Measurements from ENCODE around the gene TTLL8. TPM values are rescaled to one million over a fixed set of nuclear protein-coding genes. Genes with fewer than 3 reads are reported as not detected.

TTLL8 gene
- total RNA-seq, 1 experiment from 2014 or later = not detected

- CTCF ChIA-PET = no interaction called here
- POLR2A ChIA-PET = no interaction called here
Observed at GRCh38 chr22:49973018-49973961, 84.8 kb downstream of the TTLL8 start.

More at GRCh38 chr22:49973018-49973961, 84.8 kb downstream of the TTLL8 start:
- ATAC-seq = no peak
- peaks cover 8% of the 10 kb centered on the region for H3K27me3 Mint-ChIP-seq (ENCODE audit: low read depth)
- H3K4me3 Mint-ChIP-seq = no peak overlapping the region
- peaks cover 6% of the 10 kb centered on the region for H3K4me1 Mint-ChIP-seq
- no peak overlapping the region for H3K27ac Mint-ChIP-seq
- no peak for TF ChIP-seq JAZF1 (CRISPR knock-in tag; IDR thresholded peaks at IDR 0.05)
- no peak for TF ChIP-seq IRF1 (CRISPR knock-in tag; IDR thresholded peaks at IDR 0.05)
- no peak for TF ChIP-seq STAT6 (CRISPR knock-in tag; conservative IDR thresholded peaks at IDR 0.05; ENCODE audit: low read depth)
- no peak for TF ChIP-seq ZBTB43 (CRISPR knock-in tag; IDR thresholded peaks at IDR 0.05)
- TF ChIP-seq TEAD1 (CRISPR knock-in tag; IDR thresholded peaks at IDR 0.05) = no peak
- no peak for TF ChIP-seq SMAD4 (CRISPR knock-in tag; IDR thresholded peaks at IDR 0.05)
- TF ChIP-seq ATF3 (CRISPR knock-in tag; conservative IDR thresholded peaks at IDR 0.05) = no peak
- TF ChIP-seq ZNF423 (CRISPR knock-in tag; IDR thresholded peaks at IDR 0.05) = no peak
- no peak for TF ChIP-seq CREM (CRISPR knock-in tag; IDR thresholded peaks at IDR 0.05)
- no peak for TF ChIP-seq ATF2 (CRISPR knock-in tag; IDR thresholded peaks at IDR 0.05; ENCODE audit: borderline replicate concordance, low read depth)
- no peak for TF ChIP-seq NFE2L1 (CRISPR knock-in tag; IDR thresholded peaks at IDR 0.05)
- TF ChIP-seq FOXP4 (CRISPR knock-in tag; IDR thresholded peaks at IDR 0.05) = no peak
- TF ChIP-seq ZNF416 (CRISPR knock-in tag; IDR thresholded peaks at IDR 0.05) = no peak
- no peak for TF ChIP-seq OVOL2 (CRISPR knock-in tag; IDR thresholded peaks at IDR 0.05; ENCODE audit: borderline replicate concordance)
- TF ChIP-seq ETV6 (CRISPR knock-in tag; IDR thresholded peaks at IDR 0.05) = no peak
- TF ChIP-seq E2F1 (CRISPR knock-in tag; IDR thresholded peaks at IDR 0.05) = no peak
- no peak for TF ChIP-seq CTCF (IDR thresholded peaks at IDR 0.05)
- TF ChIP-seq ZNF532 (CRISPR knock-in tag; IDR thresholded peaks at IDR 0.05; ENCODE audit: borderline replicate concordance) = no peak
- no peaks in the 10 kb centered on the region for H3K9me3 Mint-ChIP-seq
- no peaks in the 10 kb centered on the region for H3K36me3 Mint-ChIP-seq
- no peak for DNase-seq (ENCODE audit: low spot score)

Data from WTC11 (cell line).